ENCODE results near the gene RAB20. TPM values are rescaled to one million over a fixed set of nuclear protein-coding genes. Genes with fewer than 3 reads are reported as not detected.

Gene RAB20
- total RNA-seq, 1 experiment from 2014 or later = 7.9 TPM

- POLR2A ChIA-PET = interaction anchor here (0.6 kb wide), 1 partner anchor 366 kb away, joined by 3 read pairs; no protein-coding TSS in a partner anchor
These were observed 67.9 kb downstream of the RAB20 start for GRCh38 chr13:110493613-110494012.

GRCh38 chr13:110492679-110493593, 68.6 kb downstream of the RAB20 start:
- BruUV-seq (replicated peaks) = no TSS peak
- DNase-seq (ENCODE audit: low read depth, low spot score) = no peak
- intact Hi-C loops (cut with micrococcal nuclease; ENCODE audit: unreplicated experiment) = no loop called here
- no peak for TF ChIP-seq POLR2AphosphoS5 (IDR thresholded peaks at IDR 0.05; ENCODE audit: low read depth, low read length)
- TF ChIP-seq CTCF (IDR thresholded peaks at IDR 0.05) = no peak
- no peak for TF ChIP-seq SIN3A (IDR thresholded peaks at IDR 0.05; ENCODE audit: borderline replicate concordance, insufficient read depth, low read depth, low read length)
- TF ChIP-seq TCF7L2 (IDR thresholded peaks at IDR 0.05; ENCODE audit: low read depth, low read length) = no peak
- in situ Hi-C loops (cut with HindIII; ENCODE audit: low pct_unique_long_range_greater_than_20kb, low sequenced_read_pairs) = no loop called here
- CTCF ChIA-PET = no interaction called here
- Histone ChIP-seq H3K4me1 (ENCODE audit: control insufficient read depth, insufficient read depth, low read length) (no peaks in the 10 kb centered on the region), H3K27me3 (ENCODE audit: control insufficient read depth, insufficient read depth, low read length) (no peaks in the 10 kb centered on the region), H3K27ac (ENCODE audit: low read length) (no peak overlapping the region), H3K36me3 (ENCODE audit: control insufficient read depth, insufficient read depth, low read length) (no peaks in the 10 kb centered on the region), H3K4me3 (ENCODE audit: low read depth in 2 of 2, low read length in 2 of 2) (no peak overlapping the region), H3K9me3 (ENCODE audit: control insufficient read depth, insufficient read depth, low read depth, low read length) (no peaks in the 10 kb centered on the region)
- POLR2A ChIA-PET = no interaction called here
- ATAC-seq = no peak

More at GRCh38 chr13:110493613-110494012, 67.9 kb downstream of the RAB20 start:
- no peaks in the 10 kb centered on the region for H3K36me3 ChIP-seq (ENCODE audit: control insufficient read depth, insufficient read depth, low read length)
- DNase-seq (ENCODE audit: low read depth, low spot score) = no peak
- no peaks in the 10 kb centered on the region for H3K27me3 ChIP-seq (ENCODE audit: control insufficient read depth, insufficient read depth, low read length)
- in situ Hi-C loops (cut with HindIII; ENCODE audit: low pct_unique_long_range_greater_than_20kb, low sequenced_read_pairs) = no loop called here
- BruUV-seq (replicated peaks) = no TSS peak
- H3K27ac ChIP-seq (ENCODE audit: low read length) = no peak overlapping the region
- ATAC-seq = no peak
- TF ChIP-seq TCF7L2 (IDR thresholded peaks at IDR 0.05; ENCODE audit: low read depth, low read length) = no peak
- TF ChIP-seq REST (IDR thresholded peaks at IDR 0.05; ENCODE audit: insufficient read depth in 1 of 2, low read depth in 2 of 2, low read length in 1 of 2) = no peak
- no peak for TF ChIP-seq CTCF (IDR thresholded peaks at IDR 0.05)
- no peak for TF ChIP-seq POLR2AphosphoS5 (IDR thresholded peaks at IDR 0.05; ENCODE audit: low read depth, low read length)
- TF ChIP-seq SIN3A (IDR thresholded peaks at IDR 0.05; ENCODE audit: borderline replicate concordance, insufficient read depth, low read depth, low read length) = no peak
- no peaks in the 10 kb centered on the region for H3K4me1 ChIP-seq (ENCODE audit: control insufficient read depth, insufficient read depth, low read length)
- no peaks in the 10 kb centered on the region for H3K9me3 ChIP-seq (ENCODE audit: control insufficient read depth, insufficient read depth, low read depth, low read length)
- CTCF ChIA-PET = no interaction called here
- intact Hi-C loops (cut with micrococcal nuclease; ENCODE audit: unreplicated experiment) = no loop called here
- no peak overlapping the region for H3K4me3 ChIP-seq (ENCODE audit: low read depth in 2 of 2, low read length in 2 of 2)
